HL-60 (cell line): ENCODE data around the gene SUPT20H.

ENCODE experiments used
- DNase-seq, 2 experiments: peaks; one replicate each; pipeline ENCODE4 v3.0.0-alpha.2; 2010 to 2020; ENCODE audit warnings: low read depth in 1 of 2, low spot score in 1 of 2
- H3K27ac ChIP-seq: fragments of 250-450 bp; sonication (Bioruptor Pico); replicated peaks from 2 replicates; pipeline ENCODE4 v1.5.1; 2020; ENCODE audit warnings: mild to moderate bottlenecking, moderate library complexity
- H3K27me3 ChIP-seq: fragments of 250-450 bp; sonication (Bioruptor Pico); 2 replicates; pipeline ENCODE4 v1.5.1; 2021; ENCODE audit warnings: mild to moderate bottlenecking, moderate library complexity; ENCODE audit not compliant: insufficient read depth, poor library complexity, severe bottlenecking
- H3K4me3 ChIP-seq: replicated peaks from 2 replicates; pipeline ENCODE4 v1.5.1; 2011; ENCODE audit warnings: mild to moderate bottlenecking, control low read depth, low read length; ENCODE audit not compliant: insufficient read depth
- GABPA ChIP-seq: IDR thresholded peaks from 2 replicates; pipeline ENCODE4 v1.6.1; 2012; ENCODE audit warnings: low read depth
- POLR2AphosphoS5 ChIP-seq: IDR thresholded peaks from 2 replicates; pipeline ENCODE4 v1.6.1; 2012; ENCODE audit warnings: low read depth
- REST ChIP-seq: IDR thresholded peaks from 2 replicates; pipeline ENCODE4 v1.6.1; 2012; ENCODE audit warnings: low read depth; ENCODE audit not compliant: insufficient replicate concordance
- SPI1 ChIP-seq: IDR thresholded peaks from 2 replicates; pipeline ENCODE4 v1.6.1; 2012; ENCODE audit warnings: low read depth, mild to moderate bottlenecking, borderline replicate concordance
- TF ChIP-seq, protein P1 (sequence below): IDR thresholded peaks from one replicate; pipeline ENCODE4 v1.5.1; 2011; ENCODE audit warnings: low read length, control low read depth, inconsistent platforms; ENCODE audit not compliant: insufficient read depth

Gene SUPT20H

GRCh38 chr13:37009692-37010091, 49.8 kb downstream of the SUPT20H start:
- H3K27ac ChIP-seq, result no peak overlapping the region
- H3K27me3 ChIP-seq, result no peaks in the 10 kb centered on the region
- no peak for TF ChIP-seq REST
- no peak for TF ChIP-seq SPI1
- no peak for TF ChIP-seq GABPA
- TF ChIP-seq POLR2AphosphoS5, result no peak
- DNase-seq, result no peak
- no peak overlapping the region for H3K4me3 ChIP-seq

DNA sequence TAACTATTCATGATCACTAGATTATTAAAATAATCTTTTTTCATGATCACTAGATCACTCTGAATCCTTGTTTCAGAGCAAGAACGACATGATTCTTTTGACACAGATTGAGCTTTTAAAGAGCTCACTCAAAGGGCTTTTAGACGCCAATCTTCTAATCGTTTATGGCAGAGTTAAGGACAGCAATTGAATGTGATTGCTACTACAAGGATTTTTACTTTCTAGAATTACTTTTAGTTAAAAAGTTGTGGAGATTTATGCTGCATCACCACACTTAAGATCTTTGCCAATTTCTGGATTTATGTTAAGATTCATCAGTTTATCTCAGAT, 57.6 kb downstream of the SUPT20H start:
- no peak for DNase-seq
- Histone ChIP-seq H3K27me3 (no peaks in the 10 kb centered on the region), H3K27ac (peak overlapping the region; percentile 96), H3K4me3 (peak overlapping the region; percentile 79)
- TF ChIP-seq, protein P1, sequence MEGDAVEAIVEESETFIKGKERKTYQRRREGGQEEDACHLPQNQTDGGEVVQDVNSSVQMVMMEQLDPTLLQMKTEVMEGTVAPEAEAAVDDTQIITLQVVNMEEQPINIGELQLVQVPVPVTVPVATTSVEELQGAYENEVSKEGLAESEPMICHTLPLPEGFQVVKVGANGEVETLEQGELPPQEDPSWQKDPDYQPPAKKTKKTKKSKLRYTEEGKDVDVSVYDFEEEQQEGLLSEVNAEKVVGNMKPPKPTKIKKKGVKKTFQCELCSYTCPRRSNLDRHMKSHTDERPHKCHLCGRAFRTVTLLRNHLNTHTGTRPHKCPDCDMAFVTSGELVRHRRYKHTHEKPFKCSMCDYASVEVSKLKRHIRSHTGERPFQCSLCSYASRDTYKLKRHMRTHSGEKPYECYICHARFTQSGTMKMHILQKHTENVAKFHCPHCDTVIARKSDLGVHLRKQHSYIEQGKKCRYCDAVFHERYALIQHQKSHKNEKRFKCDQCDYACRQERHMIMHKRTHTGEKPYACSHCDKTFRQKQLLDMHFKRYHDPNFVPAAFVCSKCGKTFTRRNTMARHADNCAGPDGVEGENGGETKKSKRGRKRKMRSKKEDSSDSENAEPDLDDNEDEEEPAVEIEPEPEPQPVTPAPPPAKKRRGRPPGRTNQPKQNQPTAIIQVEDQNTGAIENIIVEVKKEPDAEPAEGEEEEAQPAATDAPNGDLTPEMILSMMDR, result no peak
- TF ChIP-seq SPI1 (no peak), GABPA (no peak), REST (no peak), POLR2AphosphoS5 (no peak)

DNA sequence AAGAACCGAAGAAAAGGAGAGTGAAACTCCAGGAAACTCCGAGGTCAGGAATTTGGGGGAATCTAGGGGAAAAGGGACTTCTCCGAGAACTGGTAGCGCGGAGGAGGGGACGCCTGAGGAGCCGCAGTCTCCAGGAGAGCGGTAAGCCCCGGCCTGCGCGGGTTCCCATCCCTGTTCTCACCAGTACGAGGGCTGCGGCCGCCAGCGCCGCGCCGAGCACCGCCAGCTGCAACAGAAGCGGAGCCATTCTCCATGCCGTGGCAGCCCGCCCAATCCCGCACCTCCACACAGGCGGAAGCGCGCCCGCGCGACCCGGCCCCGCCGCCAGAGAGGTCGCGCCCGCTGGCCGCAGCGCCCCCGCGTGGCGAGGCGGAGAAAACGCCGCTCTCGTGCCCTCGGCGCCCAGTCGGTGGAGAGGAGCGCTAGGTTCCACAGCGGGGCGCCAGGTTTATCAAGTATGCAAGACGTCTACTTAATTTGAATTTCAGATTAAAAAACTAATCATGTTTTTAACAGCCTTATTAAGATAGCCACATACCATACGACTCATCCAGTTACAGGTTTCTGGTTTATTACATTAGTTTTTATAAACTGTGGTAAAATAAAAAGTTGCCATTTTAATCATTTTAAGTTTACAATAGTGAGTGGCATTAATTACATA, 60.3 kb downstream of the SUPT20H start, which contains the start of gene ALG5:
ALG5 (minus strand) TSS at position 287 of the 661 bp plus-strand sequence; CDS start at position 247, 40 bp downstream.
- Histone ChIP-seq H3K4me3 (peak within 1 kb of the TSS; percentile 98), H3K27me3 (no peaks in the 10 kb centered on the region), H3K27ac (peak within 1 kb of the TSS; percentile 96)
- DNase-seq, result peak; percentile 77 to 91
- TF ChIP-seq, protein P1, result peak; percentile 73
- TF ChIP-seq POLR2AphosphoS5 (peak; percentile 92), REST (peak; percentile 80), GABPA (no peak; the same call in 1 of the 2 replicates), SPI1 (peak; percentile 15; the same call in 1 of the 2 replicates)
